Neural progenitor cell (in vitro differentiated cells): ENCODE results near the gene CTIF. TPM values are rescaled to one million over a fixed set of nuclear protein-coding genes. Genes with fewer than 3 reads are reported as not detected.
"Not testable (repeated sequence)": the region's sequence is repeated elsewhere in the genome, so short reads cannot be mapped to it uniquely, and the experiment has no call there.

Experiments
- DNase-seq: peaks from one replicate; pipeline ENCODE4 v3.0.0-alpha.2; 2016; ENCODE audit warnings: low spot score
- H2AFZ ChIP-seq: fragments of 200-600 bp; sonication (generic); replicated peaks from 2 replicates; pipeline ENCODE4 v1.6.1; 2016; ENCODE audit warnings: antibody characterized with exemption
- H3F3A ChIP-seq: fragments of 200-600 bp; sonication (generic); 2 replicates; pipeline ENCODE4 v1.6.1; 2016; ENCODE audit warnings: antibody characterized with exemption, low read depth
- H3K27ac ChIP-seq: fragments of 200-600 bp; sonication (generic); 2 replicates; pipeline ENCODE4 v1.5.1; 2016; ENCODE audit warnings: mild to moderate bottlenecking
- H3K27me3 ChIP-seq: fragments of 200-600 bp; sonication (generic); 2 replicates; pipeline ENCODE4 v1.6.1; 2016; ENCODE audit warnings: mild to moderate bottlenecking, moderate library complexity
- H3K36me3 ChIP-seq: fragments of 200-600 bp; sonication (generic); 2 replicates; pipeline ENCODE4 v1.5.1; 2016
- H3K4me1 ChIP-seq: fragments of 200-600 bp; sonication (generic); 2 replicates; pipeline ENCODE4 v1.6.1; 2016; ENCODE audit warnings: mixed run types
- H3K4me2 ChIP-seq: fragments of 200-600 bp; sonication (generic); 2 replicates; pipeline ENCODE4 v1.6.1; 2016
- H3K4me3 ChIP-seq: fragments of 200-600 bp; sonication (generic); 2 replicates; pipeline ENCODE4 v1.5.1; 2016
- H3K79me2 ChIP-seq: fragments of 200-600 bp; sonication (generic); 2 replicates; pipeline ENCODE4 v1.6.1; 2016; ENCODE audit warnings: low read depth
- H3K9ac ChIP-seq: fragments of 200-600 bp; sonication (generic); 2 replicates; pipeline ENCODE4 v1.6.1; 2016
- H3K9me3 ChIP-seq: fragments of 200-600 bp; sonication (generic); 2 replicates; pipeline ENCODE4 v1.5.1; 2016; ENCODE audit warnings: low read depth
- H4K20me1 ChIP-seq: fragments of 200-600 bp; sonication (generic); 2 replicates; pipeline ENCODE4 v1.6.1; 2016; ENCODE audit warnings: low read depth
- H3K27ac Mint-ChIP-seq: 3 replicates; pipeline ENCODE4 v1.8.0; 2021; ENCODE audit warnings: mixed read lengths
- H3K27me3 Mint-ChIP-seq: 2 replicates; pipeline ENCODE4 v1.8.0; 2022; ENCODE audit warnings: low read depth, mild to moderate bottlenecking, inconsistent platforms, moderate library complexity, mixed read lengths; ENCODE audit not compliant: insufficient read depth
- H3K36me3 Mint-ChIP-seq: 3 replicates; pipeline ENCODE4 v1.8.0; 2021; ENCODE audit warnings: mixed read lengths
- H3K4me1 Mint-ChIP-seq: 3 replicates; pipeline ENCODE4 v1.8.0; 2021; ENCODE audit warnings: mixed read lengths
- H3K4me3 Mint-ChIP-seq: 3 replicates; pipeline ENCODE4 v1.8.0; 2021; ENCODE audit warnings: mild to moderate bottlenecking, moderate library complexity, mixed read lengths
- H3K9me3 Mint-ChIP-seq: 3 replicates; pipeline ENCODE4 v1.8.0; 2020; ENCODE audit warnings: mixed read lengths
- EZH2 ChIP-seq: fragments of 200-600 bp; sonication (generic); IDR thresholded peaks from 2 replicates; pipeline ENCODE4 v1.6.1; 2017; ENCODE audit warnings: antibody characterized with exemption, mild to moderate bottlenecking, moderate library complexity
- EZH2phosphoT487 ChIP-seq: fragments of 200-600 bp; sonication (generic); IDR thresholded peaks from 2 replicates; pipeline ENCODE4 v1.6.1; 2017; ENCODE audit warnings: antibody characterized with exemption
- total RNA-seq: library from RNA; depleted of rRNA; stranded (reverse); fragments of >200 nt; gene quantifications from 2 replicates; pipeline ENCODE4 v1.2.3, GENCODE V29; 2015; ENCODE audit warnings: low replicate concordance
- TF ChIP-seq, protein P1 (sequence below): fragments of 200-600 bp; sonication (generic); IDR thresholded peaks from 2 replicates; pipeline ENCODE4 v1.5.1; 2017; ENCODE audit warnings: antibody characterized with exemption, mild to moderate bottlenecking

CTIF gene
- total RNA-seq, 1 donor from 2014 or later: 17.6 TPM

DNA sequence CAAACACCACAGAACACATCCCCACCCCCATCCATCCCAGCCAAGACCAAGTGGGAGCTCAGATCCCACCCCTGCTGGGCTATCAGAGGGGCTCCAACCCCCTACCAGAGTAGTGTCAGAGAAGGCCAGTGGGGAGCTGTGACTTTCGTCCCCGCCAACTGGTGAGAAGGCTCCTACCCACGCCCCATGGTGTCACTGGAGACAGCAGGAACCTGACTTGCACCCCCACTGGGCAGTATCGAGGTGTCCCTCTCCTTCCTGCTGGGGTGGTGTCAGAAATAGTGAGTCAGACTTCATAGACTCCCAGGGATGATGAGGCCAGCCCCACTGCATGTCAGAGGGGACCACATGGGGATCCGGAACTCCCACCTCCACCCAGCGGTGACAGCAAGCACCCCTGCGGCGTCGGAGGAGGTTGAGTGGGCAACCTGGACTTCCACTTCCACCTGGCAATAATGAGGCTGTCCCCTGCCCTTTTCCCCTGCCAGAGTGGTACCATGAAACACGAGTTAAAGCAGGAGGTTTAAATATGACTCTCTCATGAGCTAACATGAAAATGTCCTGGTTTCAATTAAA is 106.7 kb downstream of the CTIF start:
- Mint-ChIP-seq H3K4me1 (peaks cover 27% of the 10 kb centered on the region), H3K27ac (no peak overlapping the region), H3K4me3 (no peak overlapping the region), H3K27me3 (peaks cover 3% of the 10 kb centered on the region), H3K9me3 (peaks cover 4% of the 10 kb centered on the region), H3K36me3 (peaks cover 5% of the 10 kb centered on the region)
- H3K36me3 ChIP-seq: no peaks in the 10 kb centered on the region
- no peak overlapping the region for H3K4me3 ChIP-seq
- no peak overlapping the region for H3K27ac ChIP-seq
- H3F3A ChIP-seq: no peaks in the 10 kb centered on the region
- H3K4me1 ChIP-seq: peaks cover 5% of the 10 kb centered on the region
- no peaks in the 10 kb centered on the region for H4K20me1 ChIP-seq
- no peak for DNase-seq
- H3K4me2 ChIP-seq: no peak overlapping the region
- H3K27me3 ChIP-seq: no peaks in the 10 kb centered on the region
- H3K9me3 ChIP-seq: no peaks in the 10 kb centered on the region
- no peak overlapping the region for H3K9ac ChIP-seq
- TF ChIP-seq EZH2 (no peak), EZH2phosphoT487 (no peak)
- TF ChIP-seq, protein P1, sequence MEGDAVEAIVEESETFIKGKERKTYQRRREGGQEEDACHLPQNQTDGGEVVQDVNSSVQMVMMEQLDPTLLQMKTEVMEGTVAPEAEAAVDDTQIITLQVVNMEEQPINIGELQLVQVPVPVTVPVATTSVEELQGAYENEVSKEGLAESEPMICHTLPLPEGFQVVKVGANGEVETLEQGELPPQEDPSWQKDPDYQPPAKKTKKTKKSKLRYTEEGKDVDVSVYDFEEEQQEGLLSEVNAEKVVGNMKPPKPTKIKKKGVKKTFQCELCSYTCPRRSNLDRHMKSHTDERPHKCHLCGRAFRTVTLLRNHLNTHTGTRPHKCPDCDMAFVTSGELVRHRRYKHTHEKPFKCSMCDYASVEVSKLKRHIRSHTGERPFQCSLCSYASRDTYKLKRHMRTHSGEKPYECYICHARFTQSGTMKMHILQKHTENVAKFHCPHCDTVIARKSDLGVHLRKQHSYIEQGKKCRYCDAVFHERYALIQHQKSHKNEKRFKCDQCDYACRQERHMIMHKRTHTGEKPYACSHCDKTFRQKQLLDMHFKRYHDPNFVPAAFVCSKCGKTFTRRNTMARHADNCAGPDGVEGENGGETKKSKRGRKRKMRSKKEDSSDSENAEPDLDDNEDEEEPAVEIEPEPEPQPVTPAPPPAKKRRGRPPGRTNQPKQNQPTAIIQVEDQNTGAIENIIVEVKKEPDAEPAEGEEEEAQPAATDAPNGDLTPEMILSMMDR: no peak
- no peak overlapping the region for H2AFZ ChIP-seq
- H3K79me2 ChIP-seq: no peaks in the 10 kb centered on the region

DNA sequence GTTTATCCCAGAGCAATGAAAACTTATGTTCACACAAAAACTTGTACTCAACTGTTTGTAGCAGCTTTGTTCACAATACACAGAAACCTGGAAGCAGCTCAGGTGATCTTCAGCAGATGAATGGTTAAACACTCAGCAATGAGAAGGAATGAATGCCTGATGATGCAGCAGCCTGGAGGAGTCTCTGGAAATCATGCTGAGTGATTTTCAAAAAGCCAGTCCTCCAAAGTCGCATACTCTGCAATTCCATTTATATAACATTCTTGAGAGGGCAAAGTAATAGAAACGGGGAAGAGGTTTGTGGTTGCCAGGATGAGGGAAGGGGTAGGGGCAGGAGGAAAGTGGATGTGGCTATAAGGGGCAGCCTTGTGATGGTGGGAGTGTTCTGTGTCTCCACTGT is 108.1 kb downstream of the CTIF start:
- Histone ChIP-seq H3K4me1 (peaks cover 5% of the 10 kb centered on the region), H3K79me2 (no peaks in the 10 kb centered on the region), H3K9me3 (no peaks in the 10 kb centered on the region), H3K36me3 (no peaks in the 10 kb centered on the region), H3K4me3 (no peak overlapping the region), H3K27ac (no peak overlapping the region), H3K4me2 (no peak overlapping the region), H3F3A (no peaks in the 10 kb centered on the region), H3K9ac (no peak overlapping the region), H3K27me3 (no peaks in the 10 kb centered on the region), H2AFZ (no peak overlapping the region), H4K20me1 (no peaks in the 10 kb centered on the region)
- TF ChIP-seq, protein P1: no peak
- no peak for TF ChIP-seq EZH2phosphoT487
- TF ChIP-seq EZH2: no peak
- H3K4me3 Mint-ChIP-seq: no peak overlapping the region
- peaks cover 4% of the 10 kb centered on the region for H3K9me3 Mint-ChIP-seq
- H3K4me1 Mint-ChIP-seq: peaks cover 27% of the 10 kb centered on the region
- peaks cover 2% of the 10 kb centered on the region for H3K36me3 Mint-ChIP-seq
- DNase-seq: no peak
- peaks cover 3% of the 10 kb centered on the region for H3K27me3 Mint-ChIP-seq
- H3K27ac Mint-ChIP-seq: no peak overlapping the region

GRCh38 chr18:48649231-48649630 is 110.4 kb downstream of the CTIF start:
- Mint-ChIP-seq H3K4me1 (peaks cover 22% of the 10 kb centered on the region), H3K4me3 (no peak overlapping the region), H3K9me3 (peaks cover 10% of the 10 kb centered on the region), H3K27me3 (no peaks in the 10 kb centered on the region), H3K36me3 (no peaks in the 10 kb centered on the region), H3K27ac (no peak overlapping the region)
- Histone ChIP-seq H3K4me3 (no peak overlapping the region), H4K20me1 (no peaks in the 10 kb centered on the region), H3K4me1 (peaks cover 5% of the 10 kb centered on the region), H2AFZ (no peak overlapping the region), H3K36me3 (no peaks in the 10 kb centered on the region), H3K79me2 (no peaks in the 10 kb centered on the region), H3K4me2 (no peak overlapping the region), H3K9ac (no peak overlapping the region), H3K9me3 (no peaks in the 10 kb centered on the region), H3F3A (no peaks in the 10 kb centered on the region), H3K27ac (no peak overlapping the region), H3K27me3 (no peaks in the 10 kb centered on the region)
- peak; percentile 59 for DNase-seq
- TF ChIP-seq, protein P1: peak; percentile 21
- TF ChIP-seq EZH2 (no peak), EZH2phosphoT487 (no peak)

DNA sequence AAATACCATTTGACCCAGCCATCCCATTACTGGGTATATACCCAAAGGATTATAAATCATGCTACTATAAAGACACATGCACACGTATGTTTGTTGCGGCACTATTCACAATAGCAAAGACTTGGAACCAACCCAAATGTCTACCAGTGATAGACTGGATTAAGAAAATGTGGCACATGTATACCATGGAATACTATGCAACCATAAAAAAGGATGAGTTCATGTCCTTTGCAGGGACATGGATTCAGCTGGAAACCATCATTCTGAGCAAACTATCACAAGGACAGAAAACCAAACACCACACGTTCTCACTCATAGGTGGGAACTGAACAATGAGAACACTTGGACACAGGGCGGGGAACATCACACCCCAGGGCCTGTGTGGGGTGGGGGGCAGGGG is 115.8 kb downstream of the CTIF start:
- not testable (repeated sequence) for H4K20me1 ChIP-seq, H3K27me3 ChIP-seq, H3K4me3 Mint-ChIP-seq, H3K4me3 ChIP-seq, H2AFZ ChIP-seq, H3K79me2 ChIP-seq, H3K27me3 Mint-ChIP-seq, H3K4me2 ChIP-seq, H3K9me3 ChIP-seq, H3K36me3 Mint-ChIP-seq, H3K27ac Mint-ChIP-seq, H3K36me3 ChIP-seq, DNase-seq, H3K27ac ChIP-seq, H3K9ac ChIP-seq
- peaks cover 19% of the 10 kb centered on the region for H3F3A ChIP-seq
- Mint-ChIP-seq H3K9me3 (peaks cover 10% of the 10 kb centered on the region), H3K4me1 (peaks cover 10% of the 10 kb centered on the region)
- peaks cover 19% of the 10 kb centered on the region for H3K4me1 ChIP-seq
